B cell (primary cell): Measurements from ENCODE around the gene MOK.

Source experiments
- EZH2 ChIP-seq: IDR thresholded peaks from 2 replicates; pipeline ENCODE4 v1.6.1; 2012; ENCODE audit warnings: borderline replicate concordance, low read depth, mild to moderate bottlenecking, moderate library complexity, low read length; ENCODE audit not compliant: insufficient read depth, poor library complexity, severe bottlenecking
- TF ChIP-seq, protein P1 (sequence below): fragments of 200-600 bp; IDR thresholded peaks from one replicate; pipeline ENCODE4 v1.8.0; 2022; ENCODE audit warnings: antibody characterized with exemption, mild to moderate bottlenecking

GRCh38 chr14:102182190-102182589 lies 122.8 kb downstream of the MOK start:
- TF ChIP-seq, protein P1, sequence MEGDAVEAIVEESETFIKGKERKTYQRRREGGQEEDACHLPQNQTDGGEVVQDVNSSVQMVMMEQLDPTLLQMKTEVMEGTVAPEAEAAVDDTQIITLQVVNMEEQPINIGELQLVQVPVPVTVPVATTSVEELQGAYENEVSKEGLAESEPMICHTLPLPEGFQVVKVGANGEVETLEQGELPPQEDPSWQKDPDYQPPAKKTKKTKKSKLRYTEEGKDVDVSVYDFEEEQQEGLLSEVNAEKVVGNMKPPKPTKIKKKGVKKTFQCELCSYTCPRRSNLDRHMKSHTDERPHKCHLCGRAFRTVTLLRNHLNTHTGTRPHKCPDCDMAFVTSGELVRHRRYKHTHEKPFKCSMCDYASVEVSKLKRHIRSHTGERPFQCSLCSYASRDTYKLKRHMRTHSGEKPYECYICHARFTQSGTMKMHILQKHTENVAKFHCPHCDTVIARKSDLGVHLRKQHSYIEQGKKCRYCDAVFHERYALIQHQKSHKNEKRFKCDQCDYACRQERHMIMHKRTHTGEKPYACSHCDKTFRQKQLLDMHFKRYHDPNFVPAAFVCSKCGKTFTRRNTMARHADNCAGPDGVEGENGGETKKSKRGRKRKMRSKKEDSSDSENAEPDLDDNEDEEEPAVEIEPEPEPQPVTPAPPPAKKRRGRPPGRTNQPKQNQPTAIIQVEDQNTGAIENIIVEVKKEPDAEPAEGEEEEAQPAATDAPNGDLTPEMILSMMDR, result no peak
- no peak for TF ChIP-seq EZH2
